Coronary artery (tissue), 2 donors: ENCODE data around the gene C1QTNF12.

Experiments used
- DNase-seq: peaks from one replicate; pipeline ENCODE4 v3.0.0-alpha.2; 2017; ENCODE audit warnings: low spot score
- H3K27ac ChIP-seq, 2 donors: fragments of 200-600 bp; sonication (generic); one replicate each; pipeline ENCODE4 v1.5.1; 2016 to 2019
- H3K4me3 ChIP-seq: fragments of 200-600 bp; sonication (generic); 2 replicates; pipeline ENCODE4 v1.5.1; 2016; ENCODE audit warnings: mild to moderate bottlenecking, moderate library complexity
- CTCF ChIP-seq: fragments of 200-600 bp; sonication (generic); IDR thresholded peaks from one replicate; pipeline ENCODE4 v1.5.1; 2019; ENCODE audit warnings: antibody characterized with exemption

Gene C1QTNF12

GRCh38 chr1:1225913-1226312, 20.6 kb downstream of the C1QTNF12 start:
- H3K4me3 ChIP-seq: no peak overlapping the region
- no peak for DNase-seq
- no peak for TF ChIP-seq CTCF
- H3K27ac ChIP-seq: no peak overlapping the region

- no peak for TF ChIP-seq CTCF
- DNase-seq: no peak
- H3K4me3 ChIP-seq: no peak overlapping the region
- no peak overlapping the region for H3K27ac ChIP-seq
Measured at GRCh38 chr1:1225238-1225845, 21.2 kb downstream of the C1QTNF12 start.

DNA sequence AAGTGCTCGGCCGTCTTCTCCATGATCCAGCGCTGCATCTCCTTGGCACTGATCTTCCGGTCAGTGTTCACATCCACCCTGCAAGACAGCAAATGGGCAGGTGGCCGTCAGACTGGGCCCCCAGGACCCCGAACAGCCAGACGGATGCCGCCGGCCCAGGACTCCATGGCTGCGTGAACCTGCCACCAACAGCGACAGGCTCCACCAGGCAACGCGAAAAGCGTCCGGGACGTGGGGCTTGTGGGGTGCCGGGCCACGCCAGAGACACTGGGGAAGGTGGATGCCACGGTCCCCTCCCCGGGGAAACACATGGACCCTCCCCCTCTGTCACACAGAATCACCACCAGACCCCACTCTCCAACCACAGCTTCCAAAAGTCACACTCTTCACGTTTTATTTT, 22.6 kb downstream of the C1QTNF12 start:
- H3K4me3 ChIP-seq: no peak overlapping the region
- TF ChIP-seq CTCF: no peak

DNA sequence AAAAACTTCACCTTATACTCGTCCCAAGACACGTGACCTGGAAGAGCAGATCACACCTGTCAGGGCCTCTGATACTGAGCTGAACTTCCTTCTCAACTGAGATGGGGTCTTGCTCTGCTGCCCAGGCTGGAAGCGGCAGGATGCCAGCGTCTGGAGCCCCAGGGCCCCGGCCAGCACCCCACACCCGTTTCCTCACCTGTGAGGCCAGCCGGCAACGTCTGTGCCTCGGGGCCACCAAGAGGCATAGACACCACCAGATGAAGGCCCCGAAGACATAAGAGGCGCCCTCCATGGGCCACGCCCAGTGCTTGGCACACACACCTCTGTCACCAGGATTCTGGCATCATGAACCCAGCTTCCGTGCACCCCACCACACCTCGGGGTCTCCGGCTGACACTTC, 23.2 kb downstream of the C1QTNF12 start:
- DNase-seq: no peak
- Histone ChIP-seq H3K27ac (no peak overlapping the region), H3K4me3 (no peak overlapping the region)
- TF ChIP-seq CTCF: no peak

More for the DNA sequence above, 22.6 kb downstream of the C1QTNF12 start:
- no peak for DNase-seq
- H3K27ac ChIP-seq: no peak overlapping the region

DNA sequence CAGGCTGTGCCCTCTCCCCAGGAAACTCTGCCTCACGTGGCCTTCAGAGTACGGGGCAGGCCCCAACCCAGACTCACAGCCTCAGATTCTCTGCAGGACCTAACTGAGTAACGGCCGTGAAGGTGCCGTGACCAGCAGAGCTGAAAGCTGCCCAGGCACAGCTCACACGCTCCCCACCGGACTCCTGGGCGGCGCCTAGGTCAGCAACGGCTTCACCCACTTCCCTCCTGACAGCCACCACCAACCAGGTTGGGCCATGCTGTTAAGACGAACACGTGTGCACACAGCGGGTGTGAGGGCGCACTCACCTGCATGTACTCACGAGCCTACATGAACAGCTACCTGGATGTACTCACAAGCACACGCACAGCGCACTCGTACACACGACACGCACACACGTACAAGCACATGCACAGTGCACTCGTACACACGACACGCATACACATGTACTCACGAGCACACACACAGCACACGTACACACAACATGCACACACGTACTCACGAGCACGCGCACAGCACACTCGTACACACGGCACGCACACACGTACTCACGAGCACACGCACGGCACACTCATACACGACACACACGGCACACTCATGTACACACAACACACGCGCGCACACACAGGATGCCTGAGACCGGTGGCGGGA, 23.8 kb downstream of the C1QTNF12 start:
- no peak for DNase-seq
- no peak overlapping the region for H3K27ac ChIP-seq
- no peak for TF ChIP-seq CTCF

DNA sequence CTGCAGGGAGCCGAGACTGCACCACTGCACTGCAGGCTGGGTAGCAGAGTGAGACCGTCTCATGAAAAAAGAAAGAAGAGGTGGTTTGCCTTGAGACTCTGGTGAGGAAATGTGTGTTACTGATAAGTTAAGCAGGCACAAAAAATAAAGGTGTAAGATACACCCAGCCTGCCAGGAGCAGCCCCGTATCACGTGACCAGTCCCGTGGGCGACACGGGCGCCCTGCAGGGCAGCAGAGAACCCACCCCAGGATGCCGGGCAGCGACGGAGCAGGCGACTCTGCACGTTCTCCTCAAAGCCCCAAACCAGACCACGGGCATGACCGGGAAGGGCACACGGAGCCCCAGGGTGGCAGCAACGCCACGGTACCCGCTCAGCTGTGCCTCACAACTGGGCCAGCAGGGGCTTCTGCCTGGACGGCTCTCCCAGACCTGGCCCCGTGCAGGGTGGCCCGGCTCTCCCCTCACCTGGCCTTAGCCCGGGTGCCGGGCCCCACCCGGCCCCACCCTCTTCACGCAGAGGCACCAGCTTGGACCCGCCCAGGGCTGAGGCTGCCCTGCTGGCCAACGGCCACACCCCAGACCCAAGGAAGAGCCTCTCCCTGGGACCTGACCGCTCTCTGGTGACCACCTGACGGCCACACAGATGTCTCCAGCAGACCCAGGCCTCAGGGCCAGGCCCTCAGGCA, 24.5 kb downstream of the C1QTNF12 start:
- H3K4me3 ChIP-seq: no peak overlapping the region
- no peak for TF ChIP-seq CTCF
- no peak overlapping the region for H3K27ac ChIP-seq
- DNase-seq: no peak

More for the DNA sequence above, 23.8 kb downstream of the C1QTNF12 start:
- H3K4me3 ChIP-seq: no peak overlapping the region
